HG02981 (cell line): Measurements from ENCODE around the gene SBF1.

Source experiments
- ATAC-seq: cut with Tn5 transposase; IDR thresholded peaks from one replicate; pipeline ENCODE4 v1.9.1; 2021; ENCODE audit warnings: mild to moderate bottlenecking, moderate library complexity; ENCODE audit not compliant: unreplicated experiment

Gene SBF1

DNA sequence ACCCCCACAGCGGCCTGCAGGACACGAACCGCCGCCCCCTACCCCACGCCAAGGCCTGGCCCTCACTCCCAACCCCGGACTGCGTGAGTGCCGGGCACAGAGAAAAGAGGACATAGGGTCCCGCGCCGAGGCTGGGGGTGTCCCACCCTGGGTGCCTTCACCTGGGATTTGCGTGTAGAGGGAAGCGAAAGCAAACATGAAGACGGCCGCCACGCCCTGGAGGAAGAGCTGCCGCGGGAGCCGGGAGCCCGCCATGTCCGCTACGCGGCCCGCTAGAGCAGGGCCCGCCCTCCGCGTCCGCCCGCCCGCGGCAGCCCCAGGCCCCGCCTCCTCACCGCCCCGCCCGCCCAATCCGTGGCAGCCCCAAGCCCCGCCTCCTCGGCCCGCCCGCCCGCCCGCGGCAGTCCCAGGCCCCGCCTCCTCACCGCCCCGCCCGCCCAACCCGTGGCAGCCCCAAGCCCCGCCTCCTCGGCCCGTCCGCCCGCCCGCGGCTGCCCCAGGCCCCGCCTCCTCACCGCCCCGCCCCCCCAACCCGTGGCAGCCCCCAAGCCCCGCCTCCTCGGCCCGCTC, 32.7 kb upstream of the SBF1 start, which contains the start of gene LMF2:
TSS of gene LMF2 (minus strand) at position 282 of the 570 bp plus-strand sequence. CDS start at position 255, 27 bp downstream.
- ATAC-seq = peak; percentile 46

DNA sequence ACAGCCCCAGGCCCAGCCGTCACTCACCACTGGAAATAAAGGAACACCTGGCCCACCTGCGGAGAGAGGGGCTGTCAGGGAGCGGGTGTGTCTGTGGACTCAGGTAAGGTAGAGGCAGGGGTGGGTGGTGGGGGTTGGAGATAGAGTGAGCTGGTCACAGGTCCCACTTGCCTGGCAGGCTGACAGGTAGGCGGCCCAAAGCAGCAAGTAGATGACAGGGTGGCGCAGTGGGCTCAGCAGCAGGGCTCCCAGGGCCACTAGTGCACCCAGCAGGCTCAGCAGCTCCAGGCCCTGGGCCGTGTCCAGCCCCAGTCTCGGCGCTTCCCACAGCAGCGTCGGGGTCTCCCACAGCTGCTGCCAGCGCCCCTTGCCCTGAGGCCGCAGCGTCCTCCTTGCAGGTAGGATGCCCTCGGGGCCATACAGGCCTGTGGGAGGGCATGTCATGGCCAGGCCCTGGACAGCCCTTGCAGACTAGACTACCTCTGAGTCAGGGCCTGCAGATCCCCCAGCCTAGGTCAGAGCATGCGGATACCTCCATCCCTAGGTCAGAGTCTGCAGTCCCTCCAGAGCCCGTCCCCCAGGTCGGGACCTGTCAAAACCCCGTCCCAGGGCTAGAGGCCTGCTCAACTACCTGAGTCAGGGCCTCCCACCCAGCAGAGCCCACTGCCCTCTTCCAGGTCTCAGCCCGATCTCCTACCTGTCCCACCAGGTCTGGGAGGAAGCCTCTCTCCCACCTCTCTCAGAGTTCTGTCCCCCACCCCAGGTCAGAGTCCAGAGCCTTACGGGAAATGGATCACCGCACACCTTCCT, 32.0 kb upstream of the SBF1 start:
- peak; percentile 9 for ATAC-seq

DNA sequence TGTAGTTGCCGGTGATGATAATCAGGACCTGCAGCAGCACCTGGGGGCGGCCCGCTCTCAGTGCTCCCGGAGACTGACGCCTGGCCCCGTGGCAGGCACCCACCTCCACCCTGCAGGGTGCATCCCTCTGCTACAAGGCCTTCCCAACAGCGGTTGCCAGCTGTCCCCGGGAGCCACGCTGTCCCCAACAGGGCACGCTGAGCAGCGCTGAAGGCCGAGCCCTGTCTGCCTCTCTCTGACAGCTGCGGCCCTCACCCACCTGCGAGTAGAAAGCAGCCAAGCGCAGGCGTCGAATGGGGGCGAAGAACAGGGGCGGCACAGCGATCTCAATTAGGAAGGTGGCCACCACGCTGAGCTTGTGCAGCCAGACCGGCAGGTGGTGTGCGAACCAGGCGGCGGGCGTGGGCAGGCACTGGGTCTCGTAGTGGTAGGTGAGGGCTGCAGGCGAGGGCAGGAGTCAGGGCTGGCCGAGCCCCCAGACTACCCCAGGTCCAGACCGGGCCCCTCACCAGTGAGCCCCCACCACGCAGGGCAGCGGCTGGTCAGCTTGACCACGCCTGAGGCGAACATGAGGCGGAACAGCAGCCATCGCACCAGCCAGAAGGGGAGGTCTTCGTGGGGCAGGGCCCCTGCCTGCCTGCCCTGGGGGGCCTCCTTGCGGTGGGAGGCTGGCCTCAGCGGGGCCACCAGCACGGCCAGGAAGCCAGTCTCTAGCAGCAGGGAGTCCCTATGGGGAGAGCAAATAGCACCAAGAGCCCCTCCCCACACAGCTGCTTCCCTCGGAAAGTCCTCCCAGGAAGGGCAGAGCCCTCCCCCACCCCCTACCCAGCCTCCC, 31.2 kb upstream of the SBF1 start:
- ATAC-seq = no peak

DNA sequence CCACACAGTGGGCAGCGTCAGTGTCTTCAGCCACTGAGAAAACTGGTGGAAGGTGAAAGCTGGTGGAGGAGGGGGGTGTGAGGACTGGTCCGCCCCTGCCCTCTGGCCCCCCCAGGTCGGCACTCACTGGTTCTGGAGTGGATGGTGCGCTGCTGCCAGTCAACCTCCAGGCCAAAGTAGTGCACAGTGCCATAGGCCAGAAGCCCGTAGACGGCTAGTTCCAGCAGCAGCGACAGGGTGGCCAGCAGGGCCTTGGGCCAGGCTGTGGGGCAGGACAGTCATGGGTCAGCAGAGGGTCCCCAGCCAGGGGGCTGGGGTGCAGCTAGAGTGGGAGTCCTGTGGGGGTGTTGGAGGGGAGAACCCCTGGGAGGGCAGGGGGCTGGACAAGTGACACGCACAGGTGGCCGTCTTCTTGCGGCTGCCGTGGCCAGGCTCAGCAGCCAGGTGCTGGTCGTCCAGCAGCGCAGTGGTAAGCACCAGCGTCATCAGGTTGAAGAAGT, 30.5 kb upstream of the SBF1 start:
- ATAC-seq = no peak

DNA sequence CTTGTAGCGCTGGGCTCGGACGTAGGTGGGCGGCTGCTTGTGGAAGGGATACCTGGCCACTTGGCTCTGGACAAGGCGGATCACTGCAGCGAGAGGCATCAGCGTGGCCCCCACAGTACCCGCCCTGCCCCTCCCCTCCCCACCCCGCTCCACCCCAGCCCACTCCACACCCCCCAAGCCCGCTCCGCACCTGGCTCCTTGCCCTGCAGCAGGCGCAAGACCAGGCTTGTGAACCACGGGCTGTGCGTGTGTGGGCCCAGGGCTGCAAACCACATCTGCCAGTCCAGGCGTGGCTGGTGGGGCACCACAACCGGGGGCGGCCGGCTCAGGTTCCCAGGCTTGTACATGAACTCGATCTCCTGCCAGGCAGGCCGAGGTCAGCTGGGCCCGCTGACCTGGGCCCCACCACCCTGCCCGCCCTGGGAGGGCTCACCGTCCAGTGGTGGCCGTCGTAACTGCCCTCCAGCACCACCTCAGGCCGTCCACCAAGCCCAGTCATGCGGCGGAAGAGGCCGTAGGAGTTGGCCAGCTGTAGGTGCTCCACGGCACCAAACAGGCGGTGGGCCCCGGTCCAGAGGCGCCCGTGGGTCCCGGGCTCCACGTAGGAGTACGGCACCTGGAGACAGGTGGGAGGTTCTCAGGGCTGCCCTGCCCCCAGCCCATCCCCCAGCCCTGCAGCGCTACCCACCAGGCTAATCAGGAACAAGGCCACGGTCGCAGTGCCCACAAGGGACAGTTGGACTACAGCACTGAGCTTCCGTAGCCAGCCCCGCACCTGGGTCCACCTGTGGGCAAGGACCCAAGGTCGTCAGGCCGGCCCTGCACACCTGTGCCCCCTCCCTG, 29.8 kb upstream of the SBF1 start:
- ATAC-seq = no peak

DNA sequence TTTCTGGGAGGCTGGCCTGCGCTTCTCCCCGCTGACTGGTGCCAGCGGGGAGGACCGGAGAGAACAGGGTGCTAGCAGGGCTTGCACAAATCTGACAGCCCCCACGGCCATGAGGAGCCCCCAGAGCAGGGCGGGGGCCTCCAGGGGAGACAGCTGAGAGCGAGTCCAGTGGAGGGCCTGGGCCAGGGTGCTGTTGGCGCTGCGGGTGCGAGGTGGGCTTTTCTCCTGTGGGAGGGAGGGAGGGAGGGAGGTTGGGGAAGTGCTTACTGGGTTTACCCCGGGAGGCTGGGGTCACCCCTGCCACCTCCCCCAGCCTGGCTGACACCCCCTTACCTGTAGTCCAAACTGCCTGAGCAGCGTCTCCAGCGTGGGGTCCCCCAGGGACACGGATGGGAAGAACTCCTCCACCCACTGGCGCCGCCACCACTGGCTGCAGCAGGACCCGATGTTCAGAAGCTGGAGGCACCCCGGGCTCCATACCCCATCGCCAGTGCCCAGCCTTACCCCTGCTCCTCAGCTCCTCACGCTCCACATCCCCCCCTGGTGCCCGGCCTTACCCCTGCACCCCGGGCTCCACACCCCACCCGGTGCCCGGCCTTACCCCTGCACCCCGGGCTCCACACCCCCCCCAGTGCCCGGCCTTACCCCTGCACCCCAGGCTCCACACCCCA, 28.8 kb upstream of the SBF1 start:
- ATAC-seq = no peak

DNA sequence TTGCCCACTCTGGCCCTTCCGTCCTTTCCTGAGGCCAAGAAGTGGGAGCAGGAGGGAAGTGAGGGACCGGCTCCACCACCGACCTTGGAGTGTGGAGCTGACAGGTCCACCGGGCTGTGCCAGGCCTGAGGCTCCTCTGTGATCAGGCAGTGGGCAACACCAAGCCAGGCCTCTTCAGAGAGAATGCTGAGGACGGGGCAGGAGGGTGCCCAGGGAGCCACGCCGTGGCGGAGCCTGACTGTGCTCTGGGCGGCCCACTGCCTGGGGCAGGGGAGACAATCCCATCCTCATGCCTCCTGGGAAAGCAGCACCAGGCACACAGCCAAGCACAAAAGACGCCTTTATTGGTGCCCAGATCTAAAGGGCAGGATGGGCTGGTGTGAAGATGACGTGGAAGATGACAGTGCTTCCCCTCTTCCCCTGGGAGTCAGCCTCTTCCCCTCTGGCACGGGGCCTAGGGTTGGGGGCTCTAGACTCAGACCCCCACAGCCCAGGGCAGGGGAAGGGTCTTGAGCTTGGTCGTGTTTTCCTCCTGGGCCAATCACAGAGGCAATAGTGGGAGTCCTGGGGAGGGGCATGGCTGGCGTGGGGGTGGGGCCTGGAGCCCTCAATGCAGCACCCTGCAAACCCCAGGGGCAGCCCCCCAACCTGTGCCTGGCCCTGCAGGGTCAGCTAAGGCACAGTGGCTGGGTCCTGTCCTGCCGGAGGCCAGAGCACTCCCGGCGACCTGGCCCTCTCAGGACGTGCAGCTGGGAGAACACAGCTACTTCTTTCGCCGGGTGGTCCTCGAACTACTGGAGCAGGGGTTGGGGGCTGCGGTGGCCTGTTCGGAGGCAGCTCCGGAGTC, 28.0 kb upstream of the SBF1 start:
- ATAC-seq = no peak

DNA sequence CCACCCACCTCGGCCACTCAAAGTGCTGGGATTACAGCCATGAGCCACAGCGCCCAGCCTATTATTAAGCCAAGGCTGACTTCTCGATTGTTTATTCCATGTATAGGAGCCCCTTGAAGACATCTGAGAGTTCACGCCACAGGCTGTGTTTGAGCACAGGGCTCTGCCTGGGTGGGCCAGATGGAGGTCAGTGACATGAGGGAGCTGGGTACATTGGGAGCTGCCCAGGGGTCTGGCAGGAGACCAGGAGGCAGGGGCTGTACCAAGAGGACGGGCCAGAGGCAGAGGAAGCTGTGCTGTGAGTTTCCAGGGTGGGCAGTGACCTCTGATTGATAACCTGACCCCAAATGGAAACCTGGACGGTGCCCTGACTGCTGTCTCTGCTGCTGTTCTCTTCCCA, 27.3 kb upstream of the SBF1 start:
- ATAC-seq = no peak

DNA sequence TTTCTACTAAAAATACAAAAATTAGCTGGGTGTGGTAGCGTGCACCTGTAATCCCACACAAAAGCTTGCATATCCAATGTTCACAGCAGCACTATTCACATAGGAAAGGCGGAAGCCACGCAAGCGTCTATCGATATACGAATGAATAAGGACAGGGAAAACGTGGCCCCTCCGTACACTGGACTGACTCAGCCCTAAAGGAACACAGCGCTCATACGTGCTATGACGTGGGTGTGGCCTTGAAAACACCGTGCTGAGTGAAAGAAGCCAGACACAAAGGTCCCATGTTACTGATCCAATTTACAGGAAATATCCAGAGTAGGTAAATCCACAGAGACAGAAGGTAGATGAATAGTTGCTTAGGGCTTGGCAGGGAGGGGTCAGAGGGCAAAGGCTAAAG, 25.6 kb upstream of the SBF1 start:
- no peak for ATAC-seq

DNA sequence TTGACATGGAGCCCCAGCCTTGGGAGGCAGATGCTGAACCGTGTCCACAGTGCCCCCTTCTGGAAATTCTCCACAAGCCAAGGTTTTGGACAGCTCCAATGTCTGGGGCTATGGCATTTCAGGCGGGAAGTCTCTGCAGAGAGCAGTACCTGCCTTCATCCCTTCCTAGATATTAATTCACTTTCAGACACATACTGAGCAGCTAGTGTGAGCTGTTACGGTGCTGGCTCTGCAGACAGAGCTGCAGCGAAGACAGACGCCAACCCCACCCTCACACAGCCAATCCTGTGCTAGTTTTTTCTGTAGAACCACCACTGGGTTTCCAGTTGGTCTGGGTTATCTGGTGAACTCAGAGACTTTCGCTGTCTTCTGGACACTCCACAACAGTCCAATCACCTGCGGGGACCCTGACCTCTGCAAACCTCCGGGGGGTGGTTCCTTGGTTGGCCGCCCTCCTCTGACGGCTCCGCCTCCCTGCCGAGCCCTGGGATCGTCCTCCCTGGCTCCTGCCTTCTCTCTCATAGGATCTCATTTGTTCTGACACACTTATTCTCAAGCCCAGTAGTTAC, 23.6 kb upstream of the SBF1 start:
- ATAC-seq = no peak

DNA sequence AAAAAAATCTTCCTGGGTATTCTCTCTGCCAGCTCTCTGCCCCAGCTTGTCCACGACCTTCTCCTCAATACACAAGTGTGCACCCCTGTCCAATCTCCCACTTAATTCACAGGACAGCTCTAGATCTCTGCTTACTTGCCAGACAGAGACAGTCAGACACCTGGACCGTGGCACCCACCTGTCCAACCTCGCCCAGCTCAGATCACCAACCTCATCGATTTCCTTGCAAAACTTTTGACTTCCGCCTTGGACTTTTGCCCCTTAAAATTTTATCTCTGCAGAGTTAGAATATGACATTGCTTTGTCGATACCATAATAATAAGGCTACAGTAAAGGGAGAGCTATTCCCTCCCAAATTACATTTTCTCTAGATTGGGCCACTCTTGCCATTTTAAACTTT, 22.3 kb upstream of the SBF1 start:
- no peak for ATAC-seq

DNA sequence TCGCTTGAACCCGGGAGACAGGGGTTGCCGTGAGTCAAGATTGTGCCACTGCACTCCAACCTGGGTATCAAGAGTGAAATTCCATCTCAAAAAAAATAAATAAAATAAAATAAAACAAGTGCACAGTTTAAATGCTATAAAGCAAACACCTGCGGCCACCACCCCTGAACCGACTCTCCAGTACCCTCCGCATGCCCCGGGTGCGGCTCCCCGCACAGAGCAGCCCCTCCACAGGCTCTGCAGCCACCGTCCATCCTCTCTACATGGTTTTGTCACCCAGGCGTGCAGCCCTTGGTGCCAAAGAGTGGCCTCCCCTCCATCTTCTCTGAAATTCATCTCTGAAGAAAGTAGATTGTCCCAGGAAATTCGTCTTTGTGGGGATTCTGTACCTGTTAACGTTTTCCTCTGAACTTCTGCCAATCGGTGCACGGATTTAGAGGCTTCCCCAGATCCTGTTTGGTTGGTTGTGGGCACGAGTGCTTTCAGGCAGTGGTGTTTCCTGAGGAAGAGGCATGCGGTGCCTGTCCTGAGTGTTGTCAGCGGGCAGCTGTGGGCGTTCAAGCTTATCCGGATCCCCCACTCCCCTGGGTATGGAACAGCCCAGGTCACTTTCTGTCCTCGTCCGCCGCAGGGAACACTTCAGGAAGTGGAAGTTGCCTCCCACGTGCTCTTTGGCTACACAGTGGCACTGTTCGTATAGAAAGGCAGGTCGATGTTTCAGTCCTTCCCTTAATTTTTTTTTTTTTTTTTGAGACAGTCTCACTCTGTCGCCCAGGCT, 15.9 kb upstream of the SBF1 start:
- no peak for ATAC-seq

DNA sequence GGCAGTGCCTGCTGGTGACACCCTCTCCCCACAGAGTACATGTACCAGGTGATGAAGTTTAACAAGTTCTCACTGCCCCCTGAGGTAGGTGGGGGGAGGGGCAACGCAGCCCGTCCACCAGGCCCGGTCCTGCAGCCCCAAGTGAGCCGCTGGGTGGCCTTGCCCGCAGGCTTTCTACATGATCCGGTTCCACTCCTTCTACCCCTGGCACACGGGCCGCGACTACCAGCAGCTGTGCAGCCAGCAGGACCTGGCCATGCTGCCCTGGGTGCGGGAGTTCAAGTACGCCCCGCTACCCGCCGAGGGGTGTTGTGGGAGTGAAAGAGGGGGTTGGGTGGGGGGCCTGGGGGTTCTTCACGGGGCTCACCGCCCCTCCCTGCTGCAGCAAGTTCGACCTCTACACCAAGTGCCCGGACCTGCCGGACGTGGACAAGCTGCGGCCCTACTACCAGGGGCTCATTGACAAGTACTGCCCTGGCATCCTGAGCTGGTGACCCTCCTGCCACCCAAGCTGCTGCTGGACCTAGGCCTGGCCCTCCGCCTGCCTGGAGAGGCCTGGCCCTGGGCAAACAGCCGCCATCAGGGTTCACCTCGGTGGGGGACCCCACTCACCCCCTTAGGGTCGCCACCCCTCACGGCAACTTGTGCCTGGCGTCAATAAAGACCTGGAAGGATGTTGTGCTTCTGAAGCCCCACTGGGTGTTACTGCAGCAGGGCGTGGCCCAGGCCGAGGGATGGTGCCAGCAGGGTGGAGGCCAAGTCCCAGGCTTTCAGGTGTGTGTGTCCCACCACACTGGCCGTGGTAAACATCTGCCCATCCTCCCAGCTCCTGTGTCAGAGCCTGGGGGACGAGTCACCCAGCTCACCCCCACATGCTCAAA, 14.8 kb upstream of the SBF1 start:
- ATAC-seq = no peak

DNA sequence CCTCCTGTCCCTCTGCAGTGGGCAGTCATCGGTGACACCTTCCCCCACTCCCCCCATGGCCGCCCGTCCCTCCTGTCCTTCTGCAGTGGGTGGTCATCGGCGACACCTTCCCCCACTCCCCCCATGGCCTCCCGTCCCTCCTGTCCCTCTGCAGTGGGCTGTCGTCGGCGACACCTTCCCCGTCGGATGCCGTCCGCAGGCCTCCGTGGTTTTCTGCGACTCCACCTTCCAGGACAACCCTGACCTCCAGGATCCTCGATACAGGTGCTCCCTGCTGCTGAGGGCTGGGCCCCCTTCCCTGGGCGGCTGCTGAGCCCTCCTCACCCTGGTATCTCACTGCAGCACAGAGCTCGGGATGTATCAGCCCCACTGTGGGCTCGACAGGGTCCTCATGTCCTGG, 14.1 kb upstream of the SBF1 start:
- ATAC-seq = no peak

DNA sequence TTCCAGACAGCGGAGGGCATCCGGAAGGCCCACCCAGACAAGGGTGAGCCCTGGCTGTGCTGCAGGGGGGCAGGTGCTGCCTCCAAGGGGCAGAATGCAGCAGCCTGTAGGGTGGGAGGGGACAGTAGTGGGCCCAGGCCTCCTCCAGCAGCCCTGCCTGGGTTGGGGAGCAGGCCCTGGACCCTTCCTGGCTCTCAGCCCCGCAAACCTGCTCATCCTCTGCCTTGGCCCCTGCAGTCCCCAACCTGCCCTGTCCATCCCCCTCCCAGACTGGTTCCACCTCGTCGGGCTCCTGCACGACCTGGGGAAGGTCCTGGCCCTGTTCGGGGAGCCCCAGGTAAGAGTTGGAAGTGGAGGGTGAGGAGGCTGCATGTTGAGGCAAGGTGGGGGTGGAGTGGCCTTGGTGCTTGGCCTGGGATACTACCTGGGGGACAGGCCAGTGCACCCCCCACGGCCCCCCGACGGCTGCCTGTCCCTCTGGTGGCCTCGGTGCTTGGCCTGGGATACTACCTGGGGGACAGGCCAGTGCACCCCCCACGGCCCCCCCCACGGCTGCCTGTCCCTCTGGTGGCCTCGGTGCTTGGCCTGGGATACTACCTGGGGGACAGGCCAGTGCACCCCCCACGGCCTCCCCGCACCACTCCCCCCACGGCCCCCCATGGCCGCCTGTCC, 13.3 kb upstream of the SBF1 start:
- ATAC-seq = no peak

DNA sequence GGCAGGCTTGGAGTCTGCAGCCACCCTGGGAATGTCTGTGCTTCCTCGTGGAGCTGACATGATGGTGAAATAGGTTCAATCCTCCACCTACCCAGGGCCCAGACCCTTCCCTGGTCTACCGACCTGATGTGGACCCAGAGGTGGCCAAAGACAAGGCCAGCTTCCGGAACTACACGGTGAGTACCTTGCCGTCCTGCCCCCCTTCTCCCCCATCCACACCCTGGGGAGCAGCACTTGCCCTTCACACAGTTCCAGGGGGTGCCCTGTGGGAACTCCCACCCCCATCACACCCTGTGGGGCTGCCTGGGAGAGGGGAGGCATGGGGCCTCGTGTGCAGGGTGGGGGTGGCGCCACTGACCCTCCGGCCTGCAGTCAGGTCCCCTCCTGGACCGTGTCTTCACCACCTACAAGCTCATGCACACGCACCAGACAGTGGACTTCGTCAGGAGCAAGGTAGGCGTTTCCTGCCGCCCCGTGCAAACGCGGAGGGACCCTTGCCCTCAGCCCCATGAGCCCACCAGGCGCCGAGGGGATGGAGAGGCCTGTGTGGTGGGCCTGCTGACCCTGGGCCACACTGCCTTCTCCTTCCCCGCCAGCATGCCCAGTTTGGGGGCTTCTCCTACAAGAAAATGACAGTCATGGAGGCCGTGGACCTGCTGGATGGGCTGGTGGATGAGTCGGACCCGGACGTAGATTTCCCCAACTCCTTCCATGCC, 12.6 kb upstream of the SBF1 start:
- no peak for ATAC-seq
